ENCODE data around the gene ZNF366.
A peak's percentile ranks its signal among the peaks of the same experiment; 100 is the strongest.

DNA sequence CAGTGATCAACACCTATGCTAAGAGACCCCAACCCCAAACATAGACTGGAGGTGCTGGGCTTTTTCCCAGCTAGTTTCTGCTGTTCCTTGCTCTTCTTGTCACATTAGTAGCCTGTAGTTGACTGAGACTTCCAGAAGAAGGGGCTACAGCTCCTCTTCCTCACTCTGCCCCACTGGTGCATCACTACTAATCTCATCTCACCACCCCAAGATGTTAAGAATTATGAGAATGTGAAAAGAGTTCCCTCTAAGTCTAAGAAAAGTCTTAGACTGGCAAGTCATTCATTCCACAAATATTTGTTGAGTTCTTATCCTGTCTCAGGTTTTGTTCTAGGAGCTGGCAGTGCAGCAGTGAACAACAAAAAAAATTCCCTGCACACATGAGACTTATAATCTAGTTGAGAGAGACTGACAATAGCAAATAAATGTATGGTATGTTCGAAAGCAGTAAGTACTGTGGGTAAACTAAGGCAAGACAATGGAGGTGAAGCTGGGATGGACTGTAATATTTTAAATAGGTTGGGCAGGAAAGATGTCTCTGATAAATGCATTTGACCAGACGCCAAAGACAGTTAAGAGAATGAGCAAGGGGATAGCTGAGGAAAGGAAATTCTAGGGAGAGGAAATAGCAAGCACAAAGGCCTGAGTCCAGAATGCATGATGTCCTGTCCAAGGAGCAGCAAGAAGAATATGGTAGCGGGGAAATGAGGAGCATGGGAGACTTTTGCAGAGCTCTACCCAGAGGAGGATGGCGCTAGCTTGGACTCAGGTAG lies 94.7 kb downstream of the ZNF366 start:
- TF ChIP-seq CTCF (IDR thresholded peaks at IDR 0.05) (peak; percentile 18; the same call in 2 of the 3 replicates), EP300 (IDR thresholded peaks at IDR 0.05) (no peak), RFX5 (IDR thresholded peaks at IDR 0.05) (no peak), RAD21 (conservative IDR thresholded peaks at IDR 0.05 in 1 of 2, IDR thresholded peaks at IDR 0.05 in 1 of 2) (peak; percentile 44 to 45; a peak in 4 of 5 replicates), HEYL (CRISPR knock-in tag; IDR thresholded peaks at IDR 0.05) (no peak), BHLHE40 (IDR thresholded peaks at IDR 0.05; ENCODE audit: low read depth, low read length) (no peak), TP53 (CRISPR knock-in tag; IDR thresholded peaks at IDR 0.05) (no peak), POLR2A (IDR thresholded peaks at IDR 0.05; ENCODE audit: low read length) (no peak)

Measured in A549 (cell line).